ENCODE measurements around the gene POU3F1.
"Not testable (repeated sequence)": the region's sequence is repeated elsewhere in the genome, so short reads cannot be mapped to it uniquely, and the experiment has no call there.

Gene POU3F1

DNA sequence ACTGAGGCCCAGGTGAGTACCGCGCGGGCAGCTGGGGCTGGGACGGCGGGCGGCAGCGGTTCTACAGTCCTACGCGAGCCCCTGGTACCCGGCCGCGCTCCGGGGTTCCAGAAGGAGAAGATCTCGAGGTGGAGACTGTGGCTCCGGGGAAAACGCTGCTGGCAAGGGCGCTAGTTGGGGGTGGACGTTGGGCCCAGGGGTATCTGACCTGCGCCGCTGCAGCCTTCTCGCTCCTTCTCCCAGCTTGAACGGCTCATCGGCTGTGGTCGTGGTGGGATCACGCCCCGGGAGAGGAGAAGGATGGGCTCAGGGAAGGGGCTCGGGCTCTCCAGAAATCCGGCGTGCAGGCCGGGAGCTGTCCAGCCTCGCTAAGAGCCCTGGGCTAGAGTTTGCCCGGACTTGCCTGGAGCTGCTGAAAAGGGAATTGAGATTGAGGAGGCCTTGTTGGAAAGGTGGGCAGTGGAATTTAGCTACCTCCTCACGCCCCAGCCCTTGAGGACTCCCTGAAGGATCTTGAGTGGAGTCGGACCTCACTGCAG lies 1.1 kb upstream of the POU3F1 start:
- DNase-seq (ENCODE audit: low read depth in 3 of 3) = no peak

DNA sequence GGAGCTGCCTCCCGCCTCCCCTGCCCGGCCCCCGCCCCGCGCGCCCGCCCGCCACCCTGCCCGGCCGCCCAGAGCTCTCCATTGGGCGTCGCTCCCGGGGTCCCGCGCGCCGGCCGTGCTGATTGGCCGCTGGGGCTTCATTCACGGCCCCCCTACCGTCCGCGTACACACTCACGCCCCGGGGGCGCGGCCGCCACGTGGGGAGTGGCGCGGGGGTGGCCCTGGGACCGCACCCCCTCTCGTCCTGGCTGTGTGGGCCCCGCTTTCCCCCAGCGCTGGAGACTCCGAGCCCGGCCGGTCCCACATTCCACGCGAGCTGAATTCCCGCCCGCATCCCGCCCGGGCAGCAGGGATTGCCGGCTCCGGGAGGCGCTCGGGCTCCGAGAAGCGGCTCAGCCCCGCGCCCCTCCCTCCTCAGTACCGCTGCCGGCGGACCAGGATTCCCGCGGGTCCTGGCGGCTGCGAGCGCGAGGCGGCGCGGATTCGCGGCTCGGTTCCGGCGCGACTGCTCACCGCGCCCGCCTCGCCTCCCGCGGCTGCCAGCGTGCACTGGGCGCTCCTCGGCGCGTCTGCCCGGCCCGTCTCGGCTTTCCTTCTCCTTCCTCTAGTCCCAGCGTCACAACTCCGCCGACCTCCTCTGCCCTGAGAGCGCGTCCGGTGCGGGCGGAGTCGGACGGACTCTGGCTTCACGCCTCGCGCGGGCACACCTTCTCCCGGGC lies 450 bp upstream of the POU3F1 start:
- peak in 2 of 3 experiments; percentile 68 for DNase-seq (ENCODE audit: low read depth in 3 of 3)

- DNase-seq (ENCODE audit: low read depth in 3 of 3) = no peak
These were observed 926 bp downstream of the POU3F1 start for GRCh38 chr1:38045401-38046332.

DNA sequence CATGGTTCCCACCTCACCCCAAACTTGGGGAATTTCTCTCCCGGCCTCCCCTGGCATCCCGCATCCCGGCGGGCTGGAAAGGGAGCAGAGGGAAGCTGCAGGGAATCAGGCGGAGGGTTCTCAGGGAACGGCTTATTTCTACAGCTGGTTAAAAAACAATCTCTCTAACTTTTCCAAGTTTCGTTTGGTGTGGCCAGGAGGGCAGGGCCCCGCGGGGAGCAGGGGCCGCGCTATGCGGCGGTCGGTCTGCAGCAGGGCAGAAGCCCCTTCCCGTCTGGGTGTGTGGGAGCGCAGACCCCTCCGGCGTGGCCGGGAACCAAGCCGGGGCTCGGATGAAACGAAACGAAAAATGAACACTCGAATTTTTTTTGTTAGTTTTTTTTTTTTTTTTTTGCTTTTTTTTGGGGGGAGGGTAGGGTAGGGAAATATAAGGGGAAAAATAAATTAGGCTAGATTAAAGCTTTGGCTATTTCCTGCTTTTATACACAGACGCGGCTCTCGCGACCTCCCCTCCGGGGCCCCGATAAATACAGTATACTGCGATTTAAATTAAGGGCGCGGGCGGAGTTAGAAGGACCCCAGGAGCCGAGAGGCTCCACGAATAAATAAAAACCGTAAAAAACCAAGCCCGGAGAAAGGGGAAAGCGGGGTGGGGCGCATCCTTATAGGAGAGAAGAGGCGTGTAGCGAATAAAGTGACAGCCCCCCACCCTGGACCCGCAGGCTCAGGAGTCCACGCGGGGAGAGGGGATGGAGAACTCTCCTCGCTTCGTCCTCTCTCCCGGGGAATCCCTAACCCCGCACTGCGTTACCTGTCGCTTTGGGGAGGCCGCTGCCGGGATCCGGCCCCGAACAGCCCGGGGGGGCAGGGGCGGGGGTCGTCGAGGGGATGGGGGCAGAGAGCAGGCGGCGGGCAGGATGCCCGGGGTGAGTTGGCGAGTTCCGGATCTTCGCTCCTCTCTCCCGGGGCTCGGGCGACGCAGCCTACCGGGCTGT lies 2.1 kb downstream of the POU3F1 start:
- DNase-seq (ENCODE audit: low read depth in 3 of 3) = no peak

DNA sequence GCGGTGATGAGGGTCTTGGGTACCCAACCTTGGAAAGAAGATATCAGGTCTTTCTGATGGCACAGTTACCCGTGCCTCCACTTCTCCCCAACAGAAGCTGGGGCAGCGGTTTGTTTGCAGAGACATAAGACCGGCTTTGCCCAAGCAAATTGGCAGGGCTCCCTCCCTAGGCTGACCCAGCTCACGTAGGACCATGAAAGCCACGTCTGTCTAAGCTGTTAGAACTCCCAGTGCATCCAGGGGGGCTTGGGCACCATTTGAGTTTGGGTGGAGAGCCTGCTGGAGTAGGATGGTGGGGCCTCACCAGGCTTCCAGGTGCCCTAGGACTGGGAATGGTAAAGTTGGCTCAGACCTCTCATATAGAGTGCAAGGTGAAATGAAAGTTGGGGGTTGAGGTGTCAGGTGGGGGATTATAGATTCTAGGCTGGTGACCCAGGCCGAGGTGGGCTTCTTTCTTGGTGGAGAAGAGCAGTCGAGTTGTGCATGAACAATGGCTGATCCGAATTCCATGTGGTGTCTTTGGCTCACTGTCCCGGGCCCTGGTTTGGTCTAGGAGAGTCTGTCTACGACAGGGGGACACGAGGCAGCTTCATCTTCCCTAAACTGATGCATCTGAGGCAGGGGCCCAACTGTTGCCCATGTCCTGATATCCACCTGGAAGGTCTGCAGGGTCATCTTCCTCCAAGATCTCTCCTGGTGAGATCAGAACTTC lies 3.4 kb downstream of the POU3F1 start:
- no peak for DNase-seq (ENCODE audit: low read depth in 3 of 3)

- DNase-seq (ENCODE audit: low read depth in 3 of 3) = no peak
These were observed 4.4 kb downstream of the POU3F1 start for GRCh38 chr1:38041936-38042834.

- DNase-seq (ENCODE audit: low read depth in 3 of 3) = no peak
These were observed 7.1 kb downstream of the POU3F1 start for GRCh38 chr1:38039331-38040088.

DNA sequence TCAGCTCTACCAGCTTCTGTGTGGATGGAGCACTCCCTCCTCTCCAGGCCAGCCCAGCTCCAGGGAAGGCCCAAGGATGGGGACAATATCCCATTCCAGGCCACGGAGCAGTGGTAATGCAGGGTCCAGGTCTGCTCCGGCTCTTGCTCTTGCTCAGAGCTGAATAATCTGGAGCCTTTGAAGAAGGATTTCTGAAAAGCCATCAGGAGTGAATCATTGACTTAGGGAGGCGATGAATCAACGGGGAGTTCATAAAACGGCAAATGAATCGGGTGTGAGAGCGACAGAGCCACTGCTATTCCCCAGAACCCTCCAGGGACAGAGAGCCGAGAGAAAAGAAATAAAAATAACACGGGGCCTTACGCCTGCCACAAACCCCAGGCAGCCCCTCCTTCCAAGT lies 7.7 kb downstream of the POU3F1 start:
- DNase-seq (ENCODE audit: low read depth in 3 of 3) = no peak

DNA sequence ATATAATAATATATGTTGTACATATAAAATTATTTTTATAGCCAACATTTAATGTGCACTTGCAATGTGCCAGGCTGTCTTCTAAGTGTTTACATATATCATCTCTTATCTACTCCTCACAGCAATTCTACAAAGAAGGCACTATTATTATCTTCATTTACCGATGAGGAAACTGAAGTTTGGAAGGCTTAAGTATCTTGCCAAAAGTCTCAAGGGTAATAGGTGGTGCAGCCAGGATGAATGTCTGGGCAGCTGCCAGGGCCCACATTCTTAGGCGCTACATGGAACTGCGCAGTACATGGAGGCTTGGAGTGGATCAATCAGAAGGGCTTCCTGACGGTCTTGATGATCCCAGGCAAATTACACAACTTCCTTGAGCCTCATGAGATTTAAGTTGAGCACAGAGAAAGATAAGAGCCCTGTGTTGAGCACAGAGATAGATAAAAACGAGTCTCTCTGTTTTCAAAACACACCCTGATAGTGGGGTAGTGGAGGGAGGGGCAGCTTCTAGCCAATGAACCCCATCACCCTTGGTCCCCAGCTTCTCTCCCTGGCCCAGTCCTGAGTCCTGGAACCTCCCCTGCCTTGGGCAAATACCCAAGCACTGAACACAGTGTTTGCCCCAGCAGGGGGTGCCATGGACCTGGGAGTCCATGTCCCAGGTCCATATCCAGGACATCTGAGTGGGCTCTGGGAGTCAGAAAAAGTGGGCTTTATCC lies 9.2 kb downstream of the POU3F1 start:
- DNase-seq (ENCODE audit: low read depth in 3 of 3) = no peak

DNA sequence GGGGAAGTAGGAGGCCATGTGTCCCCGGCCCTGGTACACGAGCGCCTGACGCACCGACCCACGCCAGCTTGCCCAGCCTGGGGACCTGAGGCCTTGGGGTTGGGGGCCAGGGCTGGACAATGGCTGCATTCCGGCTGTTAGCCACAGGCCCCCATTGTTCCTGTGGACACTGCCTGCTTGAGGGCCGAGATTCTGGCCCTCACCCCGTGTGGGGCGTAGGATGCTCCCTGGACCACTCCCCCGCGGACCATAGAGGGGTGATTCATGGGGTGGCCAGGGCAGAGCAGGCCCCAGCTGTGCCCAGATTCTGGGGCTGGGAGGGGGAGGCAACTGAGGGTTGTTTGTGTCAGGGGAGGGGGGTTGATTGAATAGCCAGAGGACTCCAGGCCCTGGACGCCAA lies 11.7 kb downstream of the POU3F1 start:
- no peak for DNase-seq (ENCODE audit: low read depth in 3 of 3)

DNA sequence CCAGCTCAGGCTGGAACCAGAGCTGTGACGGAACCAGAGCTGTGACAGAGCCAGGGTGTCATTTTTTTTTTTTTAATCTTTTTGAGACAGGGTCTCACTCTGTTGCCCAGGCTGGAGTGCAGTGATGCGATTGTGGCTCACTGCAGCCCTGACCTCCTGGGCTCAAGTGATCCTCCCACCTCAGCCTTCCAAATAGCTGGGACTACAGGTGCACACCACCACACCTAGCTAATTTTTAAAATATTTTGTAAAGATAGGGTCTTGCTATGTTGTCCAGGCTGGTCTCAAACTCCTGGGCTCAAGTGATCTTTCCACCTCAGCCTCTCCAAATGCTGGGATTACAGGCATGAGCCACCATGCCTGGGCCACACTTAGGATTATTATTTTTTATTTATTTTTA lies 13.6 kb downstream of the POU3F1 start:
- not testable (repeated sequence) for DNase-seq (ENCODE audit: low read depth in 3 of 3)

- no peak for DNase-seq (ENCODE audit: low read depth in 3 of 3)
These were observed 15.1 kb downstream of the POU3F1 start for GRCh38 chr1:38031513-38031866.

- no peak for DNase-seq (ENCODE audit: low read depth in 3 of 3)
These were observed 15.7 kb downstream of the POU3F1 start for GRCh38 chr1:38030596-38031512.

DNA sequence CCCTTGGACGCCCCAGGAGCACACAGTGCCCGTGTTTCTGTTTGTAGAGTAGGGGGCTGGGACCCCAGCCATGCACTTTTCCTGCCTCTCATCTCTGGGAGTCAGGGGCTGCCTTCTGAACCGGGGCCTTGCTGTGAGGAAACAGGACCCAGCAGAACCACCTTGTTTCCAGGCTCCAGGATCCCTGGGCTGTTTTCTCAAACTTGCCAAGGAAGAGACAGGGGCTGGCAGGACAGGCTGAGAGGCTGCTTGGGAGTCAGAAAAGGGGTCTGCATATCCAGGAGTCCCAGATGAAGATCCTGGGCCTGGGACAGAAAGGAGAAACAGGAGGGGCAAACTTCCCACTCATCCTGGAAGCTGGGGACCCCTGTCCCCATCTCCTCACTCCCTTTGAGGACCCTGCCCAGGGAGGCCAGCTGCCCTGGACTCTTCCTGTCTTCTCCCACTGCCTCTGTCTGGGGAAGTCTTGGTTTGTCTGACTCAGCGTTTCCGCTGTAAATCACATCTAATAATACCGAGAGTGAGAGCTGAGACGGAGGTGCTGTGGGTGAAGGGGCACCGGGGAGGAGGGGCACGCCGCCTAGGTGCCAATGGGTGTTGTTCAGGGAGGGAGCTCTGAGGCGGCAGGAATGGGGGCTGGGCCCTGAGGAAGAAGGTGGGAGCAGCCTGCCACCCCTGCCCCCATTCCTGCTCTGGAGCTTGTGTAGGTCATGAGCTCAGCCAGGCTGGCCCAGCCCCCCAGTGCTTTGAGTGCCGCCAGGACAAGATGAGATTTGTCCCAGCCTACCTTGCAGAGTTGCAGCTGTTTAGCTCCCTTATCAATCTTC lies 16.7 kb downstream of the POU3F1 start:
- peak in 2 of 3 experiments; percentile 38 to 62 for DNase-seq (ENCODE audit: low read depth in 3 of 3)

- no peak for DNase-seq (ENCODE audit: low read depth in 3 of 3)
These were observed 17.4 kb downstream of the POU3F1 start for GRCh38 chr1:38029081-38029681.

DNA sequence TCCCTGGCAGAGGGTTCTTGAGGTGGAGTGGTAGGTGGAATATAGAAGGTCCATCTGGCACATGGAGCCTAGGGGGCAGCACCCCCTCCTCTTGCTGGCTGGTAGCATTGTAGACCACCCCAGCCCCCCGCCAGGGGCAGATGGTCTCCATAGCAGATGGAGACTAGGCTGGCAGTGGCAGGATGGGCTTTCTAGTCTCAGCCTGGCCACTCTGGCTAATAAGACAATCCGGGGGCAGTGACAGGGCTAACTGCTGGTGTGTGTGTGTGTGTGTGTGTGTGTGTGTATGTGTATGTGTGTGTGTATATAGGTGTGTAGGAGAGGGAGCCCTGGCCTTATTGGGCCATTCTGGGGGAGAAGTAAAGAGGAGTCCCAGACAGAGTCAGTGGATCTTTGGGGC lies 17.9 kb downstream of the POU3F1 start:
- no peak for DNase-seq (ENCODE audit: low read depth in 3 of 3)
